Measurements from ENCODE around the gene EIF3A.

EIF3A gene

DNA sequence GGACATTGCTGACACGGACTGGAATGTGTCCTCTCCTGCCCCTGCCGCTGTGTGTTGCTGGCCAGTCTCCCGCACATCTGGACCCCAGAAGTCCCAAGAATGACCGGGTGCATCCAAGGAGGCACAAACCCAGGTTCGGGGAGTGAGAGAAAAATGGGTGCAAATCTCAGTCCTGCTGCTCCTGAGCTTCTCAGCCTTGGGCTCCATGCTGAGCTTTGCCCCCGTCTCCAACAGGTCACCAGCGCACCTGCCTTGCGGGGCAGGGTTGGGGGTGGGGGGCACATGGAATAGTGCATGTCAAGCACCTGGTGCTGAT lies 57.1 kb downstream of the EIF3A start:
- Histone ChIP-seq H3K27ac (no peak overlapping the region), H3K4me3 (no peak overlapping the region)

DNA sequence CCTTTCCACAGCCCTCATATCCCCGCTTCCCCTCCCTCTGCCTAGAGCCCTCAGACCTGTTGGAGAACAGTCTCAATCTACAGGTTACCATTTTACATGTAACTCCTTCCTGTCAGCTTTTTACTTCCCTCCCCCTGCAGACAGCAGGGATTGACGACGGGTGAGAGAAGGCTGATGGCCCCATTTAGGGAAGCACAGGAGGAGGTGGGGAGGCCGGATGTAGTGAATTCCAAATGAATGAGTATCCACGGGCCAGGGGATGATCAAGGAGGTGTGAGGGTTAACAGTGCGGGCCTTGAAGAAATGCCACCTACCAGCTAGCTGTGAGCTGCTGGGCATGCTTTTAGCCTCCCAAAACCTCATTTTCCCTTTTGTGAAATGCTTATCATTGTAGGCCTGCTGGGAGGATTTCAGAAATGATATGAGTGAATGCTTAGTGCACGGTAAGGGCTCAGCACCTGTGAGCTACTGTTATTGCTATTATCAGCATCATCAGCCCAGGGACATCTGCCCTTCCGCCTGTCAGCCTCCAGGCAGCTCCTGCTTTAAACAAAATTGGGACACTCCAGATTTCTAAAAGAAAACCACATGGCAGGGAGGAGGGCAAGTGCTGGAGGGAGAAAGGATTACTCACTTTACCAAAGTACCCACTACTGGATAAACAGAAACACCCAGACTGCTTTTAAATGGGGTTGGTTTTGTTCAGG lies 57.6 kb downstream of the EIF3A start:
- Histone ChIP-seq H3K4me3 (no peak overlapping the region), H3K27ac (no peak overlapping the region)

DNA sequence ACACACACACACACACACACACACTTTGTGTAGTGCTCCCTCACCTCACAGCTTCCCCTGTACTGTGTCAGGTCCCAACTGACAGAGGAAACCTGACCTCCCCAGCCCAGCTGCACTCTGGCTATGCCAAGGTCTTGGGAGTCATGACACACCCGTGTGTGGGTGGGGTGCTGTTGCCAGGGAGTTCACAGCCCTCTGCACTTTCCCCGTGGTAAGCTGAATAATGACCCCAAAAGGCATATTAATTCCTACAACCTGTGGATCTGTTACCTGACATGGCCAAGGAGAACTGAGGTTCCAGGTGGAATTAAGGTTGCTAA lies 60.0 kb downstream of the EIF3A start:
- H3K4me3 ChIP-seq: no peak overlapping the region
- H3K27ac ChIP-seq: no peak overlapping the region

DNA sequence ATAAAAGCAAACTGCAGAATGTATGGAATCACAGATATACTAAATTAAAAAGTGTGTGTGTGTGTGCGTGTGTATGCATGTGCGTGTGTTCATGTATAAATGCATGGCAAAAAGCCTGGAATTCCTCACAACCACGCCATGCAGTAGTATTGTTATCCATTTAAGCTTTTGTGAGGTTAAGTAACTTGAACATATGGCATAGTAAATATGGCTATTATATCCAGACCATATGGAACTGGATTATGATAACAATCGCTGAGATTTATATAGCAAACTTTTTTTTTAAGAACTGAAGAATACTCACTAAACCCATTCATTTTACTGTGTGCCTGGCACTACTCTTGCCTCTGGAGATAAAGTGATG lies 73.4 kb downstream of the EIF3A start:
- Histone ChIP-seq H3K4me3 (no peak overlapping the region), H3K27ac (no peak overlapping the region)

DNA sequence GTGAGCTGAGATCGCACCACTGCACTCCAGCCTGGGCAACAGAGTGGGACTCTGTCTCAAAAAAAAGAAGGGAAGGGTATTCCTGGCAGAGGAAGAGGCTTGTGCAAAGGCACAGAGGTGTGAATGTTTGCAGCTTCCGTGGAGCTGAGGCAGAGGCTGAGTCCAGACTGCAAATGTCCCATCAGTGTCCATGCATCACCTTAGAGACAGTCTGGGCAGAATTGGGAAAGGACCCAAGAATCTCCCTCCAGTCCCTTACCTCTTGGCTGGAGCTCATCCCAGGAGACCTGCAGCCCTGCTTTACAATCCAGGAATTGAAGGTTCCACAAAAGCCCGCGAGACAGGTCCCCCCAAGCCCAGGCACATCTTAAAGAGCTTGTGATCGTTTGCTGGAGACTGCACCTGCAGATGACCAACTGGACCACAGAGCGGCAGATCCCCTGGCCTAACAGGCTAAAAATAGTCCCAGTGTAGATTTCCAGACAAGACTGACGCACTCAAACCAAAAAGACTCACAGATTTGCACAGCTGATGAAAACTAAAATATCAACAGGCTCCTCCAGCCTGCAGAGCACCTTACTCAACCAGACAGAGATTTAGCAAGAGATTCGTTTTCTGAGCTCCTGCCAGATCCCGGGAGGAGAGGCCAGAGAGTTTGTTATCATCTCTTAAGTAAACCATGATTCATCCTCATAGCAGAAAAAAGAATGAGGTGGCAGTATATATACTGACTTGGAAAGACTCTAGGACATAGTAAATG lies 74.0 kb downstream of the EIF3A start:
- H3K27ac ChIP-seq: no peak overlapping the region
- no peak overlapping the region for H3K4me3 ChIP-seq

DNA sequence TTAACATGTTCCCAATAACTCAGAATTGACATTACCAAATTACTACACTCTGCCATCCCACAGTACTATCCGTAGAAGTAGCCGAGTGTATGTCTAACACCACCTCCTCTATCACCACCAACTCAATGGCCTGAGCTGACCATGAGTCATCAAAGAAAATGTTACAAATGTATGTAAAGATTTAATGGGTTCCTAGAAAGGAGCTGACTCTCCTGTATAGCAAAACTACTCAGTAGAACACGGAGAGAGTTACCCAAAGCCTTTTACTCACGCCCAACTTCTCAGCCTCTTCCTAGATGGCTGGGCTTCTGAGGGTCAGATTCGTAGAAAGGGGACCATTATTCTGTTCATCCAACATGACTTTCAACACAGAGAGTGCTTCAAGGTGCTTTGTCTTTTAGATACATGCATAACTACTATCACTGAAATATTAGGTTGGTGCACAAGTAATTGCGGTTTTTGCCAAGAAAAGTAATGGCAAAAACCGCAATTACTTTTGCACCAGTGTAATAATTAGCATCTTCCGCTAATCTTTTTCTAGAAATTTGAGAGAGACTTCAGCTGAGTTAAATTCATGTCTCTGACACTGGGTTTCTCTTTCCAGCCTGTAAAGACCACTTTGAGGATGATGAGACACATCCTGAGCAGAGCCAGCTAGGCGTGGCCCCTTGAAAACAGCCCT lies 75.1 kb downstream of the EIF3A start:
- Histone ChIP-seq H3K27ac (no peak overlapping the region), H3K4me3 (no peak overlapping the region)

DNA sequence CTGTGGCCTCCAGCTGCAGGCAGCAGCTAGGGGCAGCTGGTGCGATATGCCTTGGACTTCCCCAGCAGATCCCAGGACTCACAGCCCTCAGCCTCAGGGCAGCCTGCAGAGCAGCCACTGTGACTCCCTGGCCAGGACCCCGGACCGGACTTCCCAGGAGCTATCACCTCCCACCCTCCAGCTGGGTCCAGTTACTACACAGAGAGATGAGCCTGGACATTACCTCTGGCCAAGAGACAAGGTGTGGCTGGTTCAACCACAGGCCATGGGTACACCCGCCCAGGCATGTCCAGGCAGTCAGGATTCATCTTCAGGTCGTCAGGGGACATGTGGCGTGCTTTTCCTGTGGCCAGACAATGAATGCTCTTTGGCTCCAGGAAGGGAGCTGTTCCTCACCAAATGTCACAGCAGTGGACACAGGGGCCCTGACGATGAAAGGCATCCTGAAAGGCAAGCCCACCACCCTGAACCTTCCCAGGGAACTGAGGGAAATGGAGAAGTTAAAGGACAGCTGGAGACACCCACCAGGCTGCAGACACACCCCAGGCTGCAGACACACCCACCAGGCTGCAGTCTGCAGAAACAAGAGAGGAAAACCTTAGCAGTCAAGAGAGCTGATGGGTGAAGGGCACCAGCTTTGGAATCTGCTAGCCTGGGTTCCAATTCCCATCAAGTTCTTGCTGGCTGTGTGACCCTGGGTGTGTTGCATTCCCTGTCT lies 76.9 kb downstream of the EIF3A start:
- Histone ChIP-seq H3K27ac (no peak overlapping the region), H3K4me3 (no peak overlapping the region)

DNA sequence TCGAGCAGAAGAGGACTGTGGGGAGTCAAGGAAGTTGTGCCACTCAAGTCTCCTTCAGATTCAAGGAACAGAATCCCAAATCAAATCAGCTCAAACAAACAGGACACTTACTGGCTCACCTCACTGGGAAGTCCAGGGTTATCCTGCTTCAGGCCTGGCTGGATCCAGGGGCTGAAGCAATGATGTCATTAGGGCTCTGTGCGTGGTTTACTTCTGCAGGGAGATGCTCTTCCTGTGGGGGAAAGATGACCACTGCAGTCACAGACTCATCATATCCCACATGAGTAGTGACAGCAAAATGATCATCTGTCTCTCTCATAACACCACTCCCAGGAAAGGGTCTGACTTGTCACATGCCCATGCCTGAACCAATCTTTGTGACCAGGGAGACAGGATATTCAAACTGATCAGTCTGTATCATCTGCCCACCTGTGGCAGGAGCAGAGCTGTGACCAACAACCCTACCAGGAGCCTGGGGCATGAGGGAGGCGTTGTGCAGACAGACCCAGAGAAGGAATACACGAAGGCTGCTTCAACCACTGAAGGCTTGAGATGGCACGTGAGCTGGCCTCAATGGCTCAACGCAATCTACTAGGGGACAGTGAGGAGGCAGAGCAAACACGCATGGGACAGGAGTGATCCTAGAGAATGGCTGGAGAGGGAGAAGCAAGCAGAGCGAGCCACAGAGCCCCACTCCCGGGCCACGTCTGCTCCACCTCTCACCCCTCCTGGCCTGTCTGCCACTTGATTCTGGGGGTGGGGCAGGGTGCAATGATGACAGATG lies 78.7 kb downstream of the EIF3A start:
- no peak overlapping the region for H3K4me3 ChIP-seq
- no peak overlapping the region for H3K27ac ChIP-seq

DNA sequence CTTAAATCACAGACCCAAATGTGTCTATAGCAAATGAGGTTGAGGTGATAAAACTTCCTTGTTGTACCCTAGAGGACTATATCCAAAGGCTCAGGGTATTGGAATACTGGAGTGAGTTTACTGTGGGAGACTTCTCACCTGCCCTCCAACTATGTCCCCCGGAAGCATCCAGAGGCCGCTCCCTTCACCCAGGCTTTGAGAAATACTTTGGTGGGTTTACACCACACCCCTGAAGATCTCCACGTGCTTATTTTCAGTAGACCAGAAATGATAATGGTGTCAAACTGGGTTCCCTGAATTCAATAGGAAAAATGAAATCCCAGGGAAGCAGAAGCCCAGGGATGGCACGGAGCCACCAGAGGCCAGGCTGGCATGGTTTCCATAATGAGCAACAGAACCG lies 82.4 kb downstream of the EIF3A start:
- H3K27ac ChIP-seq: no peak overlapping the region
- no peak overlapping the region for H3K4me3 ChIP-seq

DNA sequence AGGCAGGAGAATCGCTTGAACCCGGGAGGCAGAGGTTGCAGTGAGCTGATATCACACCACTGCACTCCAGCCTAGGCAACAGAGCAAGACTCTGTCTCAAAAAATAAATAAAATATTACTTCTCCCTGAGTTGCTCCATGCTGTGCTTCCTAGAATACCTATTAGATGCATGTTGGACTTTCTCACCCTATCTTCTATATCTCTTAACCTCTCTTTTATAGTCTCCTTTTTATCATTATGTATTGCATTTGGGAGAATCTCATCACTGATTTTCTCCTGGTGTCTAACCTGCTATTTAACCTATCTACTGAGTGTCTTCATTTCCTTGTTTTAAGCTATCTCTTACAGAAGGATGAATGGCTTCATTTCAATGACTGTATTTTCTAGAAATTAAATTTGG lies 83.2 kb downstream of the EIF3A start:
- H3K27ac ChIP-seq: no peak overlapping the region
- no peak overlapping the region for H3K4me3 ChIP-seq

DNA sequence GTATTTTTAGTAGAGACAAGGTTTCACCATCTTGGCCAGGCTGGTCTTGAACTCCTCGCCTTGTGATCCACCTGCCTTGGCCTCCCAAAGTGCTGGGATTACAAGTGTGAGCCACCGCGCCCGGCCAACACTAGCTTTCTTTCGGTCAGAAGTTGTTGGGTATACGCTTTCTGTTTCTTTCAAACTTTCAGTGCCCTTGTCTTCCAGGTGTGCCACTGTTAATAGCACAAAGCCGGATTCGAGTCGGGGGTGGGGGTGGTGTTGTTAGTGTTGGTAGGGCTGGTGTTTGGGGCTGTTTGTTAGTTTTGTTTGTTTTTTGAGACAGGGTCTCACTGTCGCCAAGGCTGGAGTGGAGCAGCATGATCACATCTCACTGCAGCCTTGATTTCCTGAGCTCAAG lies 84.9 kb downstream of the EIF3A start:
- Histone ChIP-seq H3K27ac (no peak overlapping the region), H3K4me3 (no peak overlapping the region)

DNA sequence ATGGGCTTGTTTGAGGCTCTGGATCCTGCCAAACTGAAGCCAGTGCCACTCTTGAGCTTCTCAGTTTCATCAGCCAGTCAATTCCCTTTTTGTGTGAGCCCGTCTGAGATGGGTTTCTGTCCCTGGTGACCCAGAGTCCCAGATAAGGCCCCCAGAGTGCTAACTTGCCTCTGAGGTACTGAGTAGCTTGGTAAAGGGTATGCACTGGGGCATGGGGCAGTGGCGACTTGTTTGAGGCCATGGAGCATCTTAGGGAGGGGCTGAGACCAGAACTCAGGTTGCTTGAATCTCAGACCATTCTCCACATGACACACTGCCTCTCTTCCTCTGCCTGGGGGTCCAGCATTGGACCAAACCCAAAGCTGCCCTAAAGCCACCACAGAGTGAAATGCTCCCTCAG lies 86.3 kb downstream of the EIF3A start:
- no peak overlapping the region for H3K4me3 ChIP-seq
- no peak overlapping the region for H3K27ac ChIP-seq

DNA sequence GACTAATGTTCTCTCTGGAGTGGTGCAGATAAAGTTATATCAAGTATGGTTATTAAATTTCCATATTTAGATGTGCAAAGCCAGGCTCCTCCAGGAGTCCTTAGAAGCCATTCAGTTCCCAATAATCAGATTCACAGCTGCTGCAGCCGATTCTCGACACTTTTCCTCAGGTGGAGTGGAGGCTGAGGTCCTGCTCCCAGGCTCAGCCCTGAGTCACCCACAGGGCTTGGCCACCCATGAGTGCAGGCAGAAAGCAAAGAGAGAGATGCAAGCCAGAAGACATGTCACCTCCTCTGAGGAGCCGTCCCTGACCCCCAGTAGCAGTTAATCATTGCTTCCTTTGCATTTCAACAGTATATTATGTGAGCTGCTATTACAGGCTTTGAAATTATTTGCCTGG lies 87.4 kb downstream of the EIF3A start:
- no peak overlapping the region for H3K4me3 ChIP-seq
- no peak overlapping the region for H3K27ac ChIP-seq

DNA sequence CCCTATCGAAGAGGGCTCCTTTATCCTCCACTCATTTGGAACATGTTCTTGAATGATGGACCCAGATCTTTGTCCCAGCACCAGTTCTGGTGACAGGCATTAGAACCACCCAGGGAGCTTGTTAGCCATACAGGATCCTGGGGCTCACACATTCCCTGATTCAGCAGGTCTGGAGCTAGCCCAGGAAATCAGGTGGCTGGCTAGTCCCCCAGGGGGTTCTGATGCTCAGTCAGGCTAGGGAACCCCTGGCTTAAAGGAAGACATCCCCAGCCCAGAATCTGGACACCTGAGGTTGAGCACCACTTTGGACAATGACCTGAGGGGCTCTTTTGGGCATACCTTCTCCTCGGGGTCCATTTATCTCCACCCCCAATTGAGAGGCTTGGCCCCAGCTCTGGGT lies 88.1 kb downstream of the EIF3A start:
- no peak overlapping the region for H3K27ac ChIP-seq
- no peak overlapping the region for H3K4me3 ChIP-seq

DNA sequence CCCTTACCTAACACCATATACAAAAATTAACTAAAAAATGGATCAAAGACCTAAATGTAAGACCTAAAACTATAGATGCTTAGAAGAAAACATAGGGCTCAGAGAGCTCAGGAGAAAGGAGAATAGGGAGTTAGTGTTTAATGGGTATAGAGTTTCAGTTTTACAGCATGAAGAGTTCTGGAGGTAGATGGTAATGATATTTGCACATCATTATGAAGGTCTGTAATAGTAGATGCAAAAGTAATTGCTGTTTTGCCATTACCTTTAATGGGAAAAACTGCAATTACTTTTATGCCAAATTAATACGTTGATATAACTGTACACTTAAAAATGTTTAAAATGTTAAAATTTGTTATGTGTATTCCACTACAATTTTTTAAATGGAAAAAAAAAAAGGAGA lies 90.3 kb downstream of the EIF3A start:
- no peak overlapping the region for H3K27ac ChIP-seq
- H3K4me3 ChIP-seq: no peak overlapping the region

DNA sequence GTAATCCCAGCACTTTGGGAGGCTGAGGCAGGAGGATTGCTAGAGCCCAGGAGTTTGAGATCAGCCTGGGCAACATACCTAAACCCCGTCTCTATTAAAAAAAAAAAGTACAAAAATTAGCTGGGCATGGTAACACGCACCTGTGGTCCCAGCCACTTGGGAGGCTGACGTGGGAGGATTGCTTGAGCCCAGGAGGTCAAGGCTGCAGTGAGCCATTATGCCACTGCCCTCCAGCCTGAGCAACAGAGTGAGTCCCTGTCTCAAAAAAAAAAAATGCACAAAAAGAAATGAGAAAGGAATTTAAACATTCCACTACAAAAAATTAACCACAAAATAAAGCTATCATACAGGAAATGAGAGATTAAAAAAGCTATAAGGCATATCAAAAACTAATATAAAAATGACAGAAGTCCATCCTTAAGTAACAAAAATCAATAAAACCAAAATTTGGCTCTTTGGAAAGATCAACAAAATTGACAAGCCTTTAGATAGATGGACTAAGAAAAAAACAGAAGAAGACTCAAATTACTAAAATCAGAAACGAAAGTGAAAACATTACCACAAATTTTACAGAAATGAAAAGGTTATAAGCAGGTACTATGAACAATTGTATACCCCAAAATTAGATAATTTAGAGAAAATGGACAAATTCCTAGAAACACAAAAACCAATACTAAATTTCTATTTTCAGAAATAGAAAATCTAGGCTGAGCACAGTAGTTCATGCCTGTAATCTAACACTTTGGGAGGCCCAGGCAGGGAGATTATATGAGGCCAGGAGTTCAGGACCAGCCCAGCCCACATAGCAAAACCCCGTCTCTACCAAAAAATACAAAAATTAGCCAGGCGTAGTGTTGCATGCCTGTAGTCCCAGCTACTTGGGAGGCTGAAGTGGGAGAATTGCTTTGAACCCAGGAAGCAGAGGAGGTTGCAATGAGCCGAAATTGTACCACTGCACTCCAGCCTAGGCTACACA lies 93.5 kb downstream of the EIF3A start:
- no peak overlapping the region for H3K4me3 ChIP-seq
- no peak overlapping the region for H3K27ac ChIP-seq

DNA sequence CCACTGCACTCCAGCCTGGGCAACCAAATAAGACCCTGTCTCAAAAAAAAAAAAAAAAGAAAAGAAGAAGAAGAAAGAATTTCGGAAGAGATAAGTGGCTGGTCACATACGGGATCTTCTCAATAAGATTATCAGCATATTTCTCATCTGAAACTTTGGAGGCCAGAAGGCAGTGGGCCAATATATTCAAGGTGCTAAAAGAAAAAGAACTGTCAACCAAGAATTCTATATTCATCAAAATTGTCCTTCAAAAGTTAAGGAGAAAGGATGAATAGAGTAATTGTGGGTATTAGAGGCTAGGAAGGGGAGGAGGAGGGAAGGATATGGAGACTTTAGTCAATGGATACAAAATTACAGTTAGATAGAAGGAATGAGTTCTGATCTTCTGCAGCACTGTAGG lies 95.0 kb downstream of the EIF3A start:
- H3K27ac ChIP-seq: no peak overlapping the region
- H3K4me3 ChIP-seq: no peak overlapping the region
